ENCODE measurements around the gene CROT.

GRCh38 chr7:87336136-87336535 is 9.3 kb upstream of the CROT start:
- TF ChIP-seq, protein P1, sequence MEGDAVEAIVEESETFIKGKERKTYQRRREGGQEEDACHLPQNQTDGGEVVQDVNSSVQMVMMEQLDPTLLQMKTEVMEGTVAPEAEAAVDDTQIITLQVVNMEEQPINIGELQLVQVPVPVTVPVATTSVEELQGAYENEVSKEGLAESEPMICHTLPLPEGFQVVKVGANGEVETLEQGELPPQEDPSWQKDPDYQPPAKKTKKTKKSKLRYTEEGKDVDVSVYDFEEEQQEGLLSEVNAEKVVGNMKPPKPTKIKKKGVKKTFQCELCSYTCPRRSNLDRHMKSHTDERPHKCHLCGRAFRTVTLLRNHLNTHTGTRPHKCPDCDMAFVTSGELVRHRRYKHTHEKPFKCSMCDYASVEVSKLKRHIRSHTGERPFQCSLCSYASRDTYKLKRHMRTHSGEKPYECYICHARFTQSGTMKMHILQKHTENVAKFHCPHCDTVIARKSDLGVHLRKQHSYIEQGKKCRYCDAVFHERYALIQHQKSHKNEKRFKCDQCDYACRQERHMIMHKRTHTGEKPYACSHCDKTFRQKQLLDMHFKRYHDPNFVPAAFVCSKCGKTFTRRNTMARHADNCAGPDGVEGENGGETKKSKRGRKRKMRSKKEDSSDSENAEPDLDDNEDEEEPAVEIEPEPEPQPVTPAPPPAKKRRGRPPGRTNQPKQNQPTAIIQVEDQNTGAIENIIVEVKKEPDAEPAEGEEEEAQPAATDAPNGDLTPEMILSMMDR (IDR thresholded peaks at IDR 0.05; ENCODE audit: insufficient read depth, low read depth, low read length), result no peak
- TF ChIP-seq EZH2 (IDR thresholded peaks at IDR 0.05; ENCODE audit: insufficient read depth, low read length), result no peak

All from astrocyte (in vitro differentiated cells and primary cell).